HepG2 (cell line): ENCODE results near the gene KLF15. TPM values are rescaled to one million over a fixed set of nuclear protein-coding genes. Genes with fewer than 3 reads are reported as not detected.
A peak's percentile ranks its signal among the peaks of the same experiment; 100 is the strongest.

Experiments
- BHLHE40 ChIP-seq: IDR thresholded peaks from 2 replicates; pipeline ENCODE4 v1.6.1; 2011; ENCODE audit warnings: low read length, improper control_type of control experiment
- KAT2B ChIP-seq: fragments of 150-350 bp; IDR thresholded peaks from 2 replicates; pipeline ENCODE4 v1.6.1; 2014; ENCODE audit warnings: low read depth, low read length, borderline replicate concordance
- NKX3-1 ChIP-seq: sonication (generic); formaldehyde crosslinking; IDR thresholded peaks from 2 replicates; pipeline ENCODE4 v1.5.0; 2020; ENCODE audit warnings: missing genetic modification reagents
- SMC3 ChIP-seq: IDR thresholded peaks from 2 replicates; pipeline ENCODE4 v1.6.1; 2011; ENCODE audit warnings: low read length, improper control_type of control experiment
- TP53 ChIP-seq: sonication (generic); formaldehyde crosslinking; conservative IDR thresholded peaks from 2 replicates; pipeline ENCODE4 v1.4.0; 2020; ENCODE audit warnings: missing genetic modification reagents
- ZNF251 ChIP-seq: sonication (generic); formaldehyde crosslinking; IDR thresholded peaks from 2 replicates; pipeline ENCODE4 v1.9.0; 2021; ENCODE audit warnings: mild to moderate bottlenecking, missing genetic modification reagents
- ZNF543 ChIP-seq: sonication (generic); formaldehyde crosslinking; IDR thresholded peaks from 2 replicates; pipeline ENCODE4 v1.4.0; 2020; ENCODE audit warnings: mild to moderate bottlenecking, missing genetic modification reagents
- ZNF547 ChIP-seq: sonication (generic); formaldehyde crosslinking; IDR thresholded peaks from 2 replicates; pipeline ENCODE4 v1.5.1; 2020; ENCODE audit warnings: mild to moderate bottlenecking, missing genetic modification reagents
- ZNF777 ChIP-seq: sonication (generic); formaldehyde crosslinking; IDR thresholded peaks from 2 replicates; pipeline ENCODE4 v1.4.0; 2020; ENCODE audit warnings: missing genetic modification reagents
- polyA plus RNA-seq, 8 experiments: library from polyadenylated mRNA; depleted of rRNA in 3 of 8; stranded (reverse) in 7 of 8; unstranded in 1 of 8; fragments of >200 nt; fragmentation: Illumina TruSeq in 4 of 8; extraction: Trizol in 4 of 8; gene quantifications; 2 replicates each; pipeline versions ENCODE4 v1.2.1 to v1.2.3, GENCODE V29; 2011 to 2016; ENCODE audit warnings: low read depth in 4 of 8, missing spikeins in 1 of 8, mixed read lengths in 1 of 8; ENCODE audit not compliant: insufficient read depth in 1 of 8
- total RNA-seq, 5 experiments: library from RNA; depleted of rRNA; stranded (reverse); fragments of >200 nt; fragmentation: Illumina TruSeq; extraction: Trizol; gene quantifications; 2 replicates each; pipeline ENCODE4 v1.2.3, GENCODE V29; 2016; ENCODE audit warnings: low read depth in 1 of 5
- TF ChIP-seq, protein P1 (sequence below): sonication (generic); formaldehyde crosslinking; IDR thresholded peaks from 2 replicates; pipeline ENCODE4 v1.4.0; 2020; ENCODE audit warnings: missing genetic modification reagents, borderline replicate concordance
- TF ChIP-seq, protein P2 (sequence below): sonication (generic); formaldehyde crosslinking; IDR thresholded peaks from 2 replicates; pipeline ENCODE4 v1.4.0; 2020; ENCODE audit warnings: missing genetic modification reagents, mild to moderate bottlenecking, borderline replicate concordance
- TF ChIP-seq, protein P3 (sequence below): sonication (generic); formaldehyde crosslinking; IDR thresholded peaks from 2 replicates; pipeline ENCODE4 v1.5.1; 2020; ENCODE audit warnings: missing genetic modification reagents, mild to moderate bottlenecking, borderline replicate concordance
- TF ChIP-seq, protein P4 (sequence below), 2 experiments: fragments of 450-650 bp in 1 of 2; sonication (generic) in 1 of 2; formaldehyde crosslinking in 1 of 2; IDR thresholded peaks; 2 replicates each; pipeline versions ENCODE4 v1.6.1 to v1.8.0; 2016 to 2022; ENCODE audit warnings: antibody characterized with exemption in 1 of 2, mild to moderate bottlenecking in 1 of 2, missing genetic modification reagents in 1 of 2
- TF ChIP-seq, protein P5 (sequence below): sonication (generic); formaldehyde crosslinking; IDR thresholded peaks from 2 replicates; pipeline ENCODE4 v1.8.1; 2023; ENCODE audit warnings: mild to moderate bottlenecking, missing genetic modification reagents, borderline replicate concordance

Gene KLF15
- total and polyA plus RNA-seq, 2 of the 13 experiments (the other 11 are each of a cell fraction or from before 2014, with no cell fraction given) = 7.1 to 7.8 TPM

DNA sequence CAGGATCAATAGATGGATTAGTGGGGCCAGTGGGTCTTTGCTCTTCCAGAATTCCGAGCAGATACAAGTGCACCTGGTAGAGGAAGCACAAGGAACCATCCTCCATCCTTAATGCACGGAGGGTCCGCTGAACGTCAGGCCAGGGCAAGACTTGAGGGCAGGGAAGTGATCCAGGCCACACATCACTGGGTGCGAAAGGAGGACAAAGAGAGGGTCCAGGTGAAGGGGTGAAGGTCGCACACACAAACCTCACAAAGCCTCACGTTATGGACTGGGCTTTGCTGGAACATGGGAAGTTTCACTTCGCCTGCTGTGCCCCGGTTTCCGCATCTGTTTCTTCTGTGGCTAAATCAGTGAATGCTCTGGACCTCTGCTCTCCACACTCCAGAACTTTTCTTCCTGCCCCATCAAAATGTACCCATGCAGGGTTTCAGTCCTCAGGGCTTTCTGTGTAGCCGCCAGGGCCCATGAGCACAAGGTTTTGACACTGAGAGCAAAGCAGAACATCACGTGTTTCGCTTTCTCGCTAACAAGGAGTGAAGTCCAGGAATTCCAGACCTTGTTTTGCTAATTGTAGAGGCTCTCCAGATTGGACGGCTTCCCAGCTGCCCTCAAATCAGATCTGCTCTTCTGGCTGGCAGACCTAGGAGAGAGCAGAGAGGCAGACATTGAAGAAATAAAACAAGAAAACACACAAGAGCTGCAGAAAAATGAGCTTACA is 56.3 kb downstream of the KLF15 start (continued):
- TF ChIP-seq ZNF777 (CRISPR knock-in tag) (no peak), ZNF251 (CRISPR knock-in tag) (no peak), ZNF543 (CRISPR knock-in tag) (no peak), NKX3-1 (no peak), ZNF547 (no peak), KAT2B (no peak), BHLHE40 (peak; percentile 21; the same call in 1 of the 2 replicates), TP53 (CRISPR knock-in tag) (no peak), SMC3 (no peak)
- TF ChIP-seq, protein P1, sequence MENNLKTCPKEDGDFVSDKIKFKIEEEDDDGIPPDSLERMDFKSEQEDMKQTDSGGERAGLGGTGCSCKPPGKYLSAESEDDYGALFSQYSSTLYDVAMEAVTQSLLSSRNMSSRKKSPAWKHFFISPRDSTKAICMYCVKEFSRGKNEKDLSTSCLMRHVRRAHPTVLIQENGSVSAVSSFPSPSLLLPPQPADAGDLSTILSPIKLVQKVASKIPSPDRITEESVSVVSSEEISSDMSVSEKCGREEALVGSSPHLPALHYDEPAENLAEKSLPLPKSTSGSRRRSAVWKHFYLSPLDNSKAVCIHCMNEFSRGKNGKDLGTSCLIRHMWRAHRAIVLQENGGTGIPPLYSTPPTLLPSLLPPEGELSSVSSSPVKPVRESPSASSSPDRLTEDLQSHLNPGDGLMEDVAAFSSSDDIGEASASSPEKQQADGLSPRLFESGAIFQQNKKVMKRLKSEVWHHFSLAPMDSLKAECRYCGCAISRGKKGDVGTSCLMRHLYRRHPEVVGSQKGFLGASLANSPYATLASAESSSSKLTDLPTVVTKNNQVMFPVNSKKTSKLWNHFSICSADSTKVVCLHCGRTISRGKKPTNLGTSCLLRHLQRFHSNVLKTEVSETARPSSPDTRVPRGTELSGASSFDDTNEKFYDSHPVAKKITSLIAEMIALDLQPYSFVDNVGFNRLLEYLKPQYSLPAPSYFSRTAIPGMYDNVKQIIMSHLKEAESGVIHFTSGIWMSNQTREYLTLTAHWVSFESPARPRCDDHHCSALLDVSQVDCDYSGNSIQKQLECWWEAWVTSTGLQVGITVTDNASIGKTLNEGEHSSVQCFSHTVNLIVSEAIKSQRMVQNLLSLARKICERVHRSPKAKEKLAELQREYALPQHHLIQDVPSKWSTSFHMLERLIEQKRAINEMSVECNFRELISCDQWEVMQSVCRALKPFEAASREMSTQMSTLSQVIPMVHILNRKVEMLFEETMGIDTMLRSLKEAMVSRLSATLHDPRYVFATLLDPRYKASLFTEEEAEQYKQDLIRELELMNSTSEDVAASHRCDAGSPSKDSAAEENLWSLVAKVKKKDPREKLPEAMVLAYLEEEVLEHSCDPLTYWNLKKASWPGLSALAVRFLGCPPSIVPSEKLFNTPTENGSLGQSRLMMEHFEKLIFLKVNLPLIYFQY (CRISPR knock-in tag) = no peak
- TF ChIP-seq, protein P2, sequence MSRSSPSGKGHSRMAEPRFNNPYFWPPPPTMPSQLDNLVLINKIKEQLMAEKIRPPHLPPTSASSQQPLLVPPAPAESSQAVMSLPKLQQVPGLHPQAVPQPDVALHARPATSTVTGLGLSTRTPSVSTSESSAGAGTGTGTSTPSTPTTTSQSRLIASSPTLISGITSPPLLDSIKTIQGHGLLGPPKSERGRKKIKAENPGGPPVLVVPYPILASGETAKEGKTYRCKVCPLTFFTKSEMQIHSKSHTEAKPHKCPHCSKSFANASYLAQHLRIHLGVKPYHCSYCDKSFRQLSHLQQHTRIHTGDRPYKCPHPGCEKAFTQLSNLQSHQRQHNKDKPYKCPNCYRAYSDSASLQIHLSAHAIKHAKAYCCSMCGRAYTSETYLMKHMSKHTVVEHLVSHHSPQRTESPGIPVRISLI (CRISPR knock-in tag) = no peak
- TF ChIP-seq, protein P3, sequence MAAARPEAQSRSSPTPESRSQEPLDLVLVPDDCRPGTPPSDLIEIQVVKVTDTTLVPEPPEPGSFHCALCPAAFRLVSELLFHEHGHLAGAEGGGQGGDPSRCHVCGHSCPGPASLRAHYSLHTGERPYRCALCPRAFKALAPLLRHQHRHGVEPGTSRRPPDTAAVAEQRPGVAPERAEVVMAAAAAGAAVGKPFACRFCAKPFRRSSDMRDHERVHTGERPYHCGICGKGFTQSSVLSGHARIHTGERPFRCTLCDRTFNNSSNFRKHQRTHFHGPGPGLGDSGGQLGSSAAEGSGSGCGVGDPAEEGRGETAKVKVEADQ (CRISPR knock-in tag) = no peak
- TF ChIP-seq, protein P4, sequence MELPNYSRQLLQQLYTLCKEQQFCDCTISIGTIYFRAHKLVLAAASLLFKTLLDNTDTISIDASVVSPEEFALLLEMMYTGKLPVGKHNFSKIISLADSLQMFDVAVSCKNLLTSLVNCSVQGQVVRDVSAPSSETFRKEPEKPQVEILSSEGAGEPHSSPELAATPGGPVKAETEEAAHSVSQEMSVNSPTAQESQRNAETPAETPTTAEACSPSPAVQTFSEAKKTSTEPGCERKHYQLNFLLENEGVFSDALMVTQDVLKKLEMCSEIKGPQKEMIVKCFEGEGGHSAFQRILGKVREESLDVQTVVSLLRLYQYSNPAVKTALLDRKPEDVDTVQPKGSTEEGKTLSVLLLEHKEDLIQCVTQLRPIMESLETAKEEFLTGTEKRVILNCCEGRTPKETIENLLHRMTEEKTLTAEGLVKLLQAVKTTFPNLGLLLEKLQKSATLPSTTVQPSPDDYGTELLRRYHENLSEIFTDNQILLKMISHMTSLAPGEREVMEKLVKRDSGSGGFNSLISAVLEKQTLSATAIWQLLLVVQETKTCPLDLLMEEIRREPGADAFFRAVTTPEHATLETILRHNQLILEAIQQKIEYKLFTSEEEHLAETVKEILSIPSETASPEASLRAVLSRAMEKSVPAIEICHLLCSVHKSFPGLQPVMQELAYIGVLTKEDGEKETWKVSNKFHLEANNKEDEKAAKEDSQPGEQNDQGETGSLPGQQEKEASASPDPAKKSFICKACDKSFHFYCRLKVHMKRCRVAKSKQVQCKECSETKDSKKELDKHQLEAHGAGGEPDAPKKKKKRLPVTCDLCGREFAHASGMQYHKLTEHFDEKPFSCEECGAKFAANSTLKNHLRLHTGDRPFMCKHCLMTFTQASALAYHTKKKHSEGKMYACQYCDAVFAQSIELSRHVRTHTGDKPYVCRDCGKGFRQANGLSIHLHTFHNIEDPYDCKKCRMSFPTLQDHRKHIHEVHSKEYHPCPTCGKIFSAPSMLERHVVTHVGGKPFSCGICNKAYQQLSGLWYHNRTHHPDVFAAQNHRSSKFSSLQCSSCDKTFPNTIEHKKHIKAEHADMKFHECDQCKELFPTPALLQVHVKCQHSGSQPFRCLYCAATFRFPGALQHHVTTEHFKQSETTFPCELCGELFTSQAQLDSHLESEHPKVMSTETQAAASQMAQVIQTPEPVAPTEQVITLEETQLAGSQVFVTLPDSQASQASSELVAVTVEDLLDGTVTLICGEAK (IDR thresholded peaks at IDR 0.05) = no peak
- TF ChIP-seq, protein P4 (CRISPR knock-in tag; IDR thresholded peaks at IDR 0.05) = no peak
- TF ChIP-seq, protein P5, sequence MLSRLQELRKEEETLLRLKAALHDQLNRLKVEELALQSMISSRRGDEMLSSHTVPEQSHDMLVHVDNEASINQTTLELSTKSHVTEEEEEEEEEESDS (CRISPR knock-in tag) = no peak
